ENCODE data around the gene SALL3. TPM values are rescaled to one million over a fixed set of nuclear protein-coding genes. Genes with fewer than 3 reads are reported as not detected.

Gene SALL3
- total RNA-seq, 1 donor, result not detected

DNA sequence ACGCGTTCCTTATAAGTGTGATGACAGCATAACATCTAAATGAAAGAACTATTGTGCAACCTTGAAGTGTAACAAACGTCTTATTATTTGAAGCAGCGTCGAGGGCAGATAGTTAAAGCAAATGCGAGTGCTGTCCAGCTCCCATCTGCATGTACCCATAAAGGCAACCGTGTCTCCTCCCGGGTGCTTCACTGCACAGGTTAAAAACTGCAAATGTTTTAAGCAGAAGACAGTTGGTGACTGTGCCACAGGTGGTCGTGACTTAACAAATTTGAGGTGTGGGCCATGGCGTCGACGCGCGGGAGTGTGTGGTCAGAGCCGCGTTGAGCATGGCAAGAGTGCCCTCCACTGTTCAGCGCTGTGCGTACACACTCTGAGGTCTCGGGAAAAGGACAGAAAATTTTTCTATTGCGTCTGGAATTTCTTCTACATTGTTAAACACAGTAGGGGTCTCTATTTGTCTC, 6.4 kb downstream of the SALL3 start:
- TF ChIP-seq, protein P1, sequence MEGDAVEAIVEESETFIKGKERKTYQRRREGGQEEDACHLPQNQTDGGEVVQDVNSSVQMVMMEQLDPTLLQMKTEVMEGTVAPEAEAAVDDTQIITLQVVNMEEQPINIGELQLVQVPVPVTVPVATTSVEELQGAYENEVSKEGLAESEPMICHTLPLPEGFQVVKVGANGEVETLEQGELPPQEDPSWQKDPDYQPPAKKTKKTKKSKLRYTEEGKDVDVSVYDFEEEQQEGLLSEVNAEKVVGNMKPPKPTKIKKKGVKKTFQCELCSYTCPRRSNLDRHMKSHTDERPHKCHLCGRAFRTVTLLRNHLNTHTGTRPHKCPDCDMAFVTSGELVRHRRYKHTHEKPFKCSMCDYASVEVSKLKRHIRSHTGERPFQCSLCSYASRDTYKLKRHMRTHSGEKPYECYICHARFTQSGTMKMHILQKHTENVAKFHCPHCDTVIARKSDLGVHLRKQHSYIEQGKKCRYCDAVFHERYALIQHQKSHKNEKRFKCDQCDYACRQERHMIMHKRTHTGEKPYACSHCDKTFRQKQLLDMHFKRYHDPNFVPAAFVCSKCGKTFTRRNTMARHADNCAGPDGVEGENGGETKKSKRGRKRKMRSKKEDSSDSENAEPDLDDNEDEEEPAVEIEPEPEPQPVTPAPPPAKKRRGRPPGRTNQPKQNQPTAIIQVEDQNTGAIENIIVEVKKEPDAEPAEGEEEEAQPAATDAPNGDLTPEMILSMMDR (IDR thresholded peaks at IDR 0.05; ENCODE audit: insufficient read depth, low read length), result peak; percentile 18
- DNase-seq (ENCODE audit: low read depth), result no peak
- no peak overlapping the region for H3K4me3 ChIP-seq (ENCODE audit: low read depth, low read length)

DNA sequence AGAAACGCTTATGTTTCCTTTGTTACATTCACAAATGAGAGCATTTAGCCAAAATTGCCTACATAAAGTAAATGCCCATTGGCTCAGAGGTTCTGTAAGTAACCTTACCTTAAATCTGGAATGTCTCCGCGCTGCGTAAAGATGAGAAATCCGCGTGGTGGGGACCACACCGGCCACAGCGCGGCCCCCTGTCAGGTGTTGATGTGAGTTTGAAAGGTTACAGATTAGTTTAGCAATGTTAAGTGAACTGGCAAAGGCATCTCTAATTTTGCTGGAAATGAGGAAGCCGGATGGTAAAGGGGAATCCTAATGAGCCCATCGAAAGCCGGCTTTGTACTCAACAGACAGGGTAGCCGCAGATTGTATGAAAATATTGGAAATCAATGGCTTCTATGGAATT, 11.8 kb downstream of the SALL3 start:
- DNase-seq (ENCODE audit: low read depth), result no peak
- no peak overlapping the region for H3K4me3 ChIP-seq (ENCODE audit: low read depth, low read length)
- TF ChIP-seq, protein P1 (IDR thresholded peaks at IDR 0.05; ENCODE audit: insufficient read depth, low read length), result no peak

DNA sequence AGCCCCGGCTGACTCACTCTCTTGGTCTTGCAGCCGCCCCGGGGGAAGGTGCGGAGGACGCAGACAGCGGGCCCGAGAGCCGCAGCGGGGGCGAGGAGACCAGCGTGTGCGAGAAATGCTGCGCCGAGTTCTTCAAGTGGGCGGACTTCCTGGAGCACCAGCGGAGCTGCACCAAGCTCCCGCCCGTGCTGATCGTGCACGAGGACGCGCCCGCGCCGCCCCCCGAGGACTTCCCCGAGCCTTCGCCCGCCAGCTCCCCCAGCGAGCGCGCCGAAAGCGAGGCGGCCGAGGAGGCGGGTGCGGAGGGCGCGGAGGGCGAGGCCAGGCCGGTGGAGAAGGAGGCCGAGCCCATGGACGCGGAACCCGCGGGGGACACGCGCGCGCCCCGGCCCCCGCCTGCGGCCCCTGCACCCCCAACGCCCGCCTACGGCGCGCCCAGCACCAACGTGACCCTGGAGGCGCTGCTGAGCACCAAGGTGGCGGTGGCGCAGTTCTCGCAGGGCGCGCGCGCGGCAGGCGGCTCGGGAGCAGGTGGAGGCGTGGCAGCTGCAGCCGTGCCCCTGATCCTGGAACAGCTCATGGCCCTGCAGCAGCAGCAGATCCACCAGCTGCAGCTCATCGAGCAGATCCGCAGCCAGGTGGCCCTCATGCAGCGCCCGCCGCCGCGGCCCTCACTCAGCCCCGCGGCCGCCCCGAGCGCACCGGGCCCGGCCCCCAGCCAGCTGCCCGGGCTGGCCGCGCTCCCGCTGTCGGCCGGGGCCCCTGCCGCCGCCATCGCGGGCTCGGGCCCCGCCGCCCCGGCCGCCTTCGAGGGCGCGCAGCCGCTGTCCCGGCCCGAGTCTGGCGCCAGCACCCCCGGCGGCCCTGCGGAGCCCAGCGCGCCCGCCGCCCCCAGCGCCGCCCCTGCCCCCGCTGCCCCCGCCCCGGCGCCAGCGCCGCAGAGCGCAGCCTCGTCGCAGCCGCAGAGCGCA, 12.7 kb downstream of the SALL3 start:
- TF ChIP-seq, protein P1 (IDR thresholded peaks at IDR 0.05; ENCODE audit: insufficient read depth, low read length), result no peak
- no peak for DNase-seq (ENCODE audit: low read depth)

DNA sequence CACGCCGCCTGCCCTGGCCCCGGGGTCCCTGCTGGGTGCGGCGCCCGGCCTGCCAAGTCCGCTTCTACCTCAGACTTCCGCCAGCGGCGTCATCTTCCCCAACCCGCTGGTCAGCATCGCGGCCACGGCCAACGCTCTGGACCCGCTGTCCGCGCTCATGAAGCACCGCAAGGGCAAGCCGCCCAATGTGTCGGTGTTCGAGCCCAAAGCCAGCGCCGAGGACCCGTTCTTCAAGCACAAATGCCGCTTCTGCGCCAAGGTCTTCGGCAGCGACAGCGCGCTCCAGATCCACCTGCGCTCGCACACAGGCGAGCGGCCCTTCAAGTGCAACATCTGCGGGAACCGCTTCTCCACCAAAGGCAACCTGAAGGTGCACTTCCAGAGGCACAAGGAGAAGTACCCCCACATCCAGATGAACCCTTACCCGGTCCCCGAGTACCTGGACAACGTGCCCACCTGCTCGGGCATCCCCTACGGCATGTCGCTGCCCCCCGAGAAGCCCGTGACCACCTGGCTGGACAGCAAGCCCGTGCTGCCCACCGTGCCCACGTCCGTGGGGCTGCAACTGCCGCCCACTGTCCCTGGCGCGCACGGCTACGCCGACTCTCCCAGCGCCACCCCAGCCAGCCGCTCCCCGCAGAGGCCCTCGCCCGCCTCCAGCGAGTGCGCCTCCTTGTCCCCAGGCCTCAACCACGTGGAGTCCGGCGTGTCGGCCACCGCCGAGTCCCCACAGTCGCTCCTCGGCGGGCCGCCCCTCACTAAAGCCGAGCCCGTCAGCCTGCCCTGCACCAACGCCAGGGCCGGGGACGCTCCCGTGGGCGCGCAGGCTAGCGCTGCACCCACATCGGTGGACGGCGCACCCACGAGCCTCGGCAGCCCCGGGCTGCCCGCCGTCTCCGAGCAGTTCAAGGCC, 13.7 kb downstream of the SALL3 start:
- TF ChIP-seq, protein P1 (IDR thresholded peaks at IDR 0.05; ENCODE audit: insufficient read depth, low read length), result no peak
- DNase-seq (ENCODE audit: low read depth), result no peak
- no peak overlapping the region for H3K4me3 ChIP-seq (ENCODE audit: low read depth, low read length)

More for the DNA sequence above, 12.7 kb downstream of the SALL3 start:
- H3K4me3 ChIP-seq (ENCODE audit: low read depth, low read length), result no peak overlapping the region

DNA sequence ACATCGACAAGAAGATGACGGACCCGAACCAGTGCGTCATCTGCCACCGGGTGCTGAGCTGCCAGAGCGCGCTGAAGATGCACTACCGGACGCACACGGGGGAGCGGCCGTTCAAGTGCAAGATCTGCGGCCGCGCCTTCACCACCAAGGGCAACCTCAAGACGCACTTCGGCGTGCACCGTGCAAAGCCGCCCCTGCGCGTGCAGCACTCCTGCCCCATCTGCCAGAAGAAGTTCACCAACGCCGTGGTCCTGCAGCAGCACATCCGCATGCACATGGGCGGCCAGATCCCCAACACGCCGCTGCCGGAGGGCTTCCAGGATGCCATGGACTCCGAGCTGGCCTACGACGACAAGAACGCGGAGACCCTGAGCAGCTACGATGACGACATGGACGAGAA, 14.4 kb downstream of the SALL3 start:
- H3K4me3 ChIP-seq (ENCODE audit: low read depth, low read length), result no peak overlapping the region
- TF ChIP-seq, protein P1 (IDR thresholded peaks at IDR 0.05; ENCODE audit: insufficient read depth, low read length), result no peak
- no peak for DNase-seq (ENCODE audit: low read depth)

DNA sequence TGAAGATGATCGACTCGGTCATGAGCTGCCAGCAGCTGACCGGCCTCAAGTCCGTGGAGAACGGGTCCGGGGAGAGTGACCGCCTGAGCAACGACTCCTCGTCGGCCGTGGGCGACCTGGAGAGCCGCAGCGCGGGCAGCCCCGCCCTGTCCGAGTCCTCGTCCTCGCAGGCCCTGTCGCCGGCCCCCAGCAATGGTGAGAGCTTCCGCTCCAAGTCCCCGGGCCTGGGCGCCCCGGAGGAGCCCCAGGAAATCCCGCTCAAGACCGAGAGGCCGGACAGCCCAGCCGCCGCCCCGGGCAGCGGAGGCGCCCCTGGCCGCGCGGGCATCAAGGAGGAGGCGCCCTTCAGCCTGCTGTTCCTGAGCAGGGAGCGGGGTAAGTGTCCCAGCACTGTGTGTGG, 14.9 kb downstream of the SALL3 start:
- DNase-seq (ENCODE audit: low read depth), result no peak
- H3K4me3 ChIP-seq (ENCODE audit: low read depth, low read length), result no peak overlapping the region
- TF ChIP-seq, protein P1 (IDR thresholded peaks at IDR 0.05; ENCODE audit: insufficient read depth, low read length), result no peak

Measured in fibroblast of the aortic adventitia (primary cell).